GM12878 (cell line): ENCODE measurements around the gene CNTNAP2. TPM values are rescaled to one million over a fixed set of nuclear protein-coding genes. Genes with fewer than 3 reads are reported as not detected.

Experiments
- ATAC-seq: fragments of 200-7000 bp; cut with Tn5 transposase; 3 replicates; pipeline ENCODE4 v1.9.1; 2020; ENCODE audit warnings: mild to moderate bottlenecking, moderate library complexity
- BruUV-seq: library from RNA; stranded (reverse); fragments of 400-500 nt; replicated peaks from 2 replicates; lab custom pipeline; 2021; lab: Mats Ljungman, UMichigan
- CTCF ChIA-PET: fragments of 300-600 bp; sonication (Branson Sonifier 250); formaldehyde crosslinking; extraction: SDS; loops from one replicate; lab custom pipeline; 2021; ENCODE audit warnings: inconsistent platforms; lab: Yijun Ruan, JAX
- POLR2A ChIA-PET: fragments of 350-600 bp; formaldehyde crosslinking; extraction: SDS; loops from one replicate; lab custom pipeline; 2021; ENCODE audit warnings: inconsistent platforms; lab: Charles Lee
- RAD21 ChIA-PET: fragments of 300-600 bp; sonication (Branson Sonifier 250); formaldehyde crosslinking; loops from one replicate; lab custom pipeline; 2023; ENCODE audit warnings: antibody characterized with exemption; ENCODE audit not compliant: unreplicated experiment; lab: Charles Lee
- SMC1A ChIA-PET: fragments of 300-600 bp; sonication (Branson Sonifier 250); formaldehyde crosslinking; loops from one replicate; lab custom pipeline; 2023; ENCODE audit not compliant: unreplicated experiment, uncharacterized antibody; lab: Charles Lee
- DNase-seq: peaks from one replicate; pipeline ENCODE4 v3.0.0-alpha.2; 2011; ENCODE audit warnings: low read depth, low spot score
- FAIRE-seq: peaks from 3 replicates; lab custom pipeline; 2011; peaks lifted over from hg19 to GRCh38; lab: Jason Lieb, UNC
- H2AFZ ChIP-seq: 2 replicates; pipeline ENCODE4 v1.6.0; 2011; ENCODE audit warnings: low read depth, low read length, control low read depth; ENCODE audit not compliant: control insufficient read depth
- H3K27ac ChIP-seq: 2 replicates; pipeline ENCODE4 v1.5.1; 2011; ENCODE audit warnings: control low read depth; ENCODE audit not compliant: control insufficient read depth, insufficient read depth
- H3K27me3 ChIP-seq, 2 experiments: replicated peaks in 1 of 2; 2 replicates each; pipeline versions ENCODE4 v1.6.0 to v1.6.1; 2011; ENCODE audit warnings: low read length in 1 of 2; ENCODE audit not compliant: control insufficient read depth in 2 of 2, insufficient read depth in 2 of 2
- H3K36me3 ChIP-seq, 2 experiments: 2 replicates each; pipeline ENCODE4 v1.5.1; 2011; ENCODE audit warnings: low read length in 1 of 2; ENCODE audit not compliant: control insufficient read depth in 2 of 2, insufficient read depth in 2 of 2
- H3K4me1 ChIP-seq: 2 replicates; pipeline ENCODE4 v1.6.1; 2011; ENCODE audit warnings: mild to moderate bottlenecking, low read length, moderate library complexity, mixed read lengths; ENCODE audit not compliant: control insufficient read depth, insufficient read depth
- H3K4me2 ChIP-seq: 2 replicates; pipeline ENCODE4 v1.6.0; 2011; ENCODE audit warnings: control low read depth; ENCODE audit not compliant: control insufficient read depth, insufficient read depth
- H3K4me3 ChIP-seq: fragments of 200-600 bp; sonication (generic); 2 replicates; pipeline ENCODE4 v1.5.1; 2016
- H3K79me2 ChIP-seq: 2 replicates; pipeline ENCODE4 v1.6.0; 2011; ENCODE audit warnings: low read length; ENCODE audit not compliant: control insufficient read depth, insufficient read depth
- H3K9ac ChIP-seq: 2 replicates; pipeline ENCODE4 v1.8.0; 2011; ENCODE audit warnings: low read length, control low read depth, mixed read lengths; ENCODE audit not compliant: control insufficient read depth, insufficient read depth
- H3K9me3 ChIP-seq: replicated peaks from 3 replicates; pipeline ENCODE4 v1.5.1; 2011; ENCODE audit warnings: mild to moderate bottlenecking, low read length; ENCODE audit not compliant: control insufficient read depth, insufficient read depth
- H4K20me1 ChIP-seq: 2 replicates; pipeline ENCODE4 v1.6.0; 2011; ENCODE audit not compliant: control insufficient read depth, insufficient read depth
- BHLHE40 ChIP-seq, 2 experiments: fragments of 450-650 bp in 1 of 2; IDR thresholded peaks; 2 replicates each; pipeline ENCODE4 v1.6.1; 2011 to 2017; ENCODE audit warnings: low read depth in 2 of 2, borderline replicate concordance in 1 of 2, improper control_type of control experiment in 1 of 2, low read length in 1 of 2, mild to moderate bottlenecking in 1 of 2
- EP300 ChIP-seq, 2 experiments: fragments of 150-350 bp in 1 of 2; IDR thresholded peaks; 2 replicates each; pipeline ENCODE4 v1.6.1; 2011 to 2012; ENCODE audit warnings: low read depth in 2 of 2, low read length in 2 of 2, borderline replicate concordance in 1 of 2, improper control_type of control experiment in 1 of 2, inconsistent platforms in 1 of 2; ENCODE audit not compliant: control insufficient read depth in 1 of 2
- FOS ChIP-seq: IDR thresholded peaks from 3 replicates; pipeline ENCODE4 v1.6.1; 2011; ENCODE audit warnings: borderline replicate concordance; ENCODE audit not compliant: insufficient read length; ENCODE audit errors: extremely low read depth
- POLR2AphosphoS5 ChIP-seq: IDR thresholded peaks from 2 replicates; pipeline ENCODE4 v1.6.1; 2011; ENCODE audit warnings: mild to moderate bottlenecking, low read length, inconsistent platforms
- SIX5 ChIP-seq: IDR thresholded peaks from 2 replicates; pipeline ENCODE4 v1.6.1; 2011; ENCODE audit warnings: mild to moderate bottlenecking, low read depth, low read length, moderate library complexity; ENCODE audit not compliant: severe bottlenecking
- WRNIP1 ChIP-seq: IDR thresholded peaks from 2 replicates; pipeline ENCODE4 v1.6.1; 2011; ENCODE audit warnings: low read depth, low read length, improper control_type of control experiment, borderline replicate concordance
- ZBED1 ChIP-seq: IDR thresholded peaks from 2 replicates; pipeline ENCODE4 v1.6.1; 2016; ENCODE audit warnings: borderline replicate concordance
- WGBS: methylation state at CpG from one replicate; pipeline ENCODE4 v1.1.6; 2016; ENCODE audit warnings: low lambda C conversion rate; ENCODE audit not compliant: insufficient replicate concordance, insufficient coverage; ENCODE audit errors: missing lambda C conversion rate; 5-methylcytosine and 5-hydroxymethylcytosine counted together
- in situ Hi-C: fragments of 300-500 bp; cut with MboI; formaldehyde crosslinking; loops from 9 replicates; pipeline ENCODE4 v1.14.3; 2018; ENCODE audit warnings: mixed read lengths
- intact Hi-C: fragments of 100-400 bp; cut with micrococcal nuclease; formaldehyde crosslinking; loops from one replicate; pipeline ENCODE4 v1.14.2; 2022; ENCODE audit not compliant: unreplicated experiment
- polyA plus RNA-seq, 11 experiments: library from polyadenylated mRNA; depleted of rRNA in 4 of 11; unstranded in 6 of 11; stranded (reverse) in 5 of 11; fragments of >200 nt; fragmentation: Nextera tagmentation in 4 of 11; fragmentation: Illumina TruSeq in 1 of 11; extraction: Ambion mirVana in 4 of 11; extraction: Trizol in 1 of 11; gene quantifications; 1 replicate in 1 of 11; 2 replicates in 10 of 11; pipeline versions ENCODE4 v1.2.1 to v1.2.3, GENCODE V29; 2011 to 2016; ENCODE audit warnings: inconsistent platforms in 2 of 11, missing spikeins in 2 of 11, low read depth in 1 of 11
- total RNA-seq, 4 experiments: library from RNA; depleted of rRNA in 3 of 4; stranded (reverse); fragments of >200 nt in 3 of 4; fragmentation: Illumina TruSeq in 1 of 4; extraction: Trizol in 1 of 4; gene quantifications; 2 replicates each; pipeline versions ENCODE4 v1.2.1 to v1.2.3, GENCODE V29; 2013 to 2021
- TF ChIP-seq, protein P1 (sequence below): fragments of 150-350 bp; IDR thresholded peaks from 2 replicates; pipeline ENCODE4 v1.6.1; 2016; ENCODE audit warnings: low read depth, low read length
- TF ChIP-seq, protein P2 (sequence below): fragments of 450-650 bp; IDR thresholded peaks from 2 replicates; pipeline ENCODE4 v1.6.1; 2017; ENCODE audit warnings: mild to moderate bottlenecking, moderate library complexity

Gene CNTNAP2
- total and polyA plus RNA-seq, 10 of the 15 experiments (the other 5 are each of a cell fraction or from before 2014, with no cell fraction given), result 0.03 to 0.08 (median 0.03) TPM; not detected in 7

DNA sequence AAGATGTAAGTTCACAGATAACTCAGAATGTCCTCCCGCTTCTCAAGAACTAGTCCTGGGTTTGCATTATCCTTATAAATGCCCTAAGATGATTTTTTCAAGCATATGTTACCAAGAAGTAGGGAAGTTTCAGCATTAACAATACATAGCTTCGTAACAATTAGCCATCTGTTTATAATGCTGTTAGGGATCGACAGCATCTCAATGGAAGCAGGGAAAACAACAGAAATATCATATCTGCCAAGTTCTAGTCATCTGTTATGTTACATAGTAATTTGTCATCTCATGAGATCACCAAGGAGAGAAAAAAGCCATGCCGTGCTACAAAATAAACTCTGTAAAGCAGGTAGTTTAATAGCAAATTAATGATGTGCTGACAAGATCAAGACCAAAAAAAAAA lies 1742.4 kb downstream of the CNTNAP2 start:
- ChIA-PET CTCF (no interaction called here), POLR2A (no interaction called here), SMC1A (no interaction called here), RAD21 (no interaction called here)
- no peak overlapping the region for H2AFZ ChIP-seq
- H3K9me3 ChIP-seq, result no peaks in the 10 kb centered on the region
- no peak overlapping the region for H3K27ac ChIP-seq
- H3K79me2 ChIP-seq, result no peaks in the 10 kb centered on the region
- no peak overlapping the region for H3K9ac ChIP-seq
- H3K36me3 ChIP-seq, result no peaks in the 10 kb centered on the region
- no peak for DNase-seq
- BruUV-seq, result no TSS peak
- no peak for FAIRE-seq
- TF ChIP-seq, protein P1, sequence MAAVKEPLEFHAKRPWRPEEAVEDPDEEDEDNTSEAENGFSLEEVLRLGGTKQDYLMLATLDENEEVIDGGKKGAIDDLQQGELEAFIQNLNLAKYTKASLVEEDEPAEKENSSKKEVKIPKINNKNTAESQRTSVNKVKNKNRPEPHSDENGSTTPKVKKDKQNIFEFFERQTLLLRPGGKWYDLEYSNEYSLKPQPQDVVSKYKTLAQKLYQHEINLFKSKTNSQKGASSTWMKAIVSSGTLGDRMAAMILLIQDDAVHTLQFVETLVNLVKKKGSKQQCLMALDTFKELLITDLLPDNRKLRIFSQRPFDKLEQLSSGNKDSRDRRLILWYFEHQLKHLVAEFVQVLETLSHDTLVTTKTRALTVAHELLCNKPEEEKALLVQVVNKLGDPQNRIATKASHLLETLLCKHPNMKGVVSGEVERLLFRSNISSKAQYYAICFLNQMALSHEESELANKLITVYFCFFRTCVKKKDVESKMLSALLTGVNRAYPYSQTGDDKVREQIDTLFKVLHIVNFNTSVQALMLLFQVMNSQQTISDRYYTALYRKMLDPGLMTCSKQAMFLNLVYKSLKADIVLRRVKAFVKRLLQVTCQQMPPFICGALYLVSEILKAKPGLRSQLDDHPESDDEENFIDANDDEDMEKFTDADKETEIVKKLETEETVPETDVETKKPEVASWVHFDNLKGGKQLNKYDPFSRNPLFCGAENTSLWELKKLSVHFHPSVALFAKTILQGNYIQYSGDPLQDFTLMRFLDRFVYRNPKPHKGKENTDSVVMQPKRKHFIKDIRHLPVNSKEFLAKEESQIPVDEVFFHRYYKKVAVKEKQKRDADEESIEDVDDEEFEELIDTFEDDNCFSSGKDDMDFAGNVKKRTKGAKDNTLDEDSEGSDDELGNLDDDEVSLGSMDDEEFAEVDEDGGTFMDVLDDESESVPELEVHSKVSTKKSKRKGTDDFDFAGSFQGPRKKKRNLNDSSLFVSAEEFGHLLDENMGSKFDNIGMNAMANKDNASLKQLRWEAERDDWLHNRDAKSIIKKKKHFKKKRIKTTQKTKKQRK, result no peak
- TF ChIP-seq WRNIP1, result no peak
- no peak for TF ChIP-seq SIX5
- no peak for TF ChIP-seq POLR2AphosphoS5
- no peak for TF ChIP-seq FOS
- no peak for TF ChIP-seq BHLHE40 (IDR thresholded peaks at IDR 0.05; ENCODE audit: borderline replicate concordance in 1 of 2, low read depth in 2 of 2, low read length in 1 of 2)
- TF ChIP-seq ZBED1, result no peak
- TF ChIP-seq, protein P2, sequence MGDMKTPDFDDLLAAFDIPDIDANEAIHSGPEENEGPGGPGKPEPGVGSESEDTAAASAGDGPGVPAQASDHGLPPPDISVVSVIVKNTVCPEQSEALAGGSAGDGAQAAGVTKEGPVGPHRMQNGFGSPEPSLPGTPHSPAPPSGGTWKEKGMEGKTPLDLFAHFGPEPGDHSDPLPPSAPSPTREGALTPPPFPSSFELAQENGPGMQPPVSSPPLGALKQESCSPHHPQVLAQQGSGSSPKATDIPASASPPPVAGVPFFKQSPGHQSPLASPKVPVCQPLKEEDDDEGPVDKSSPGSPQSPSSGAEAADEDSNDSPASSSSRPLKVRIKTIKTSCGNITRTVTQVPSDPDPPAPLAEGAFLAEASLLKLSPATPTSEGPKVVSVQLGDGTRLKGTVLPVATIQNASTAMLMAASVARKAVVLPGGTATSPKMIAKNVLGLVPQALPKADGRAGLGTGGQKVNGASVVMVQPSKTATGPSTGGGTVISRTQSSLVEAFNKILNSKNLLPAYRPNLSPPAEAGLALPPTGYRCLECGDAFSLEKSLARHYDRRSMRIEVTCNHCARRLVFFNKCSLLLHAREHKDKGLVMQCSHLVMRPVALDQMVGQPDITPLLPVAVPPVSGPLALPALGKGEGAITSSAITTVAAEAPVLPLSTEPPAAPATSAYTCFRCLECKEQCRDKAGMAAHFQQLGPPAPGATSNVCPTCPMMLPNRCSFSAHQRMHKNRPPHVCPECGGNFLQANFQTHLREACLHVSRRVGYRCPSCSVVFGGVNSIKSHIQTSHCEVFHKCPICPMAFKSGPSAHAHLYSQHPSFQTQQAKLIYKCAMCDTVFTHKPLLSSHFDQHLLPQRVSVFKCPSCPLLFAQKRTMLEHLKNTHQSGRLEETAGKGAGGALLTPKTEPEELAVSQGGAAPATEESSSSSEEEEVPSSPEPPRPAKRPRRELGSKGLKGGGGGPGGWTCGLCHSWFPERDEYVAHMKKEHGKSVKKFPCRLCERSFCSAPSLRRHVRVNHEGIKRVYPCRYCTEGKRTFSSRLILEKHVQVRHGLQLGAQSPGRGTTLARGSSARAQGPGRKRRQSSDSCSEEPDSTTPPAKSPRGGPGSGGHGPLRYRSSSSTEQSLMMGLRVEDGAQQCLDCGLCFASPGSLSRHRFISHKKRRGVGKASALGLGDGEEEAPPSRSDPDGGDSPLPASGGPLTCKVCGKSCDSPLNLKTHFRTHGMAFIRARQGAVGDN, result no peak
- no peak for TF ChIP-seq EP300 (IDR thresholded peaks at IDR 0.05; ENCODE audit: borderline replicate concordance in 1 of 2, control insufficient read depth in 1 of 2, low read depth in 2 of 2, low read length in 2 of 2)
- intact Hi-C loops (no loop called here), in situ Hi-C loops (no loop called here)
- no peak for ATAC-seq
- H3K4me2 ChIP-seq, result no peak overlapping the region
- H4K20me1 ChIP-seq, result no peaks in the 10 kb centered on the region
- 25% methylated on average over 4 of the region's 4 CpGs for WGBS
- no peak overlapping the region for H3K4me3 ChIP-seq
- no peaks in the 10 kb centered on the region for H3K4me1 ChIP-seq
- no peaks in the 10 kb centered on the region for H3K27me3 ChIP-seq
